Right atrium auricular region (tissue), 2 donors: ENCODE data around the gene AHCTF1. TPM values are rescaled to one million over a fixed set of nuclear protein-coding genes. Genes with fewer than 3 reads are reported as not detected.

Experiments used
- DNase-seq: peaks from one replicate; pipeline ENCODE4 v3.0.0-alpha.2; 2019; ENCODE audit warnings: low spot score
- H3K27ac ChIP-seq, 2 donors: fragments of 200-600 bp; sonication (generic); 1 replicate in 1 of 2; 2 replicates in 1 of 2; pipeline ENCODE4 v1.5.1; 2016 to 2019
- H3K27me3 ChIP-seq, 2 donors: fragments of 200-600 bp; sonication (generic); one replicate each; pipeline versions ENCODE4 v1.5.1 to v1.6.0; 2017 to 2019
- H3K36me3 ChIP-seq: fragments of 200-600 bp; sonication (generic); one replicate; pipeline ENCODE4 v1.5.1; 2016
- H3K4me1 ChIP-seq, 2 donors: fragments of 200-600 bp; sonication (generic); one replicate each; pipeline versions ENCODE4 v1.5.1 to v1.6.0; 2017 to 2019
- H3K4me3 ChIP-seq, 2 donors: fragments of 200-600 bp; sonication (generic); 1 replicate in 1 of 2; 2 replicates in 1 of 2; pipeline ENCODE4 v1.5.1; 2017 to 2019; ENCODE audit warnings: mild to moderate bottlenecking in 1 of 2, moderate library complexity in 1 of 2
- H3K9me3 ChIP-seq, 2 donors: fragments of 200-600 bp; sonication (generic); one replicate each; pipeline ENCODE4 v1.5.1; 2019
- total RNA-seq, 2 donors: library from RNA; depleted of rRNA; stranded (reverse); fragments of >200 nt; gene quantifications; one replicate each; pipeline ENCODE4 v1.1.0, GENCODE V29; 2016
- TF ChIP-seq, protein P1 (sequence below), 2 donors: fragments of 200-600 bp; sonication (generic); IDR thresholded peaks; one replicate each; pipeline ENCODE4 v1.5.1; 2019; ENCODE audit warnings: antibody characterized with exemption in 2 of 2

Gene AHCTF1
- total RNA-seq, 2 donors from 2014 or later: 21.6 to 24.4 TPM

DNA sequence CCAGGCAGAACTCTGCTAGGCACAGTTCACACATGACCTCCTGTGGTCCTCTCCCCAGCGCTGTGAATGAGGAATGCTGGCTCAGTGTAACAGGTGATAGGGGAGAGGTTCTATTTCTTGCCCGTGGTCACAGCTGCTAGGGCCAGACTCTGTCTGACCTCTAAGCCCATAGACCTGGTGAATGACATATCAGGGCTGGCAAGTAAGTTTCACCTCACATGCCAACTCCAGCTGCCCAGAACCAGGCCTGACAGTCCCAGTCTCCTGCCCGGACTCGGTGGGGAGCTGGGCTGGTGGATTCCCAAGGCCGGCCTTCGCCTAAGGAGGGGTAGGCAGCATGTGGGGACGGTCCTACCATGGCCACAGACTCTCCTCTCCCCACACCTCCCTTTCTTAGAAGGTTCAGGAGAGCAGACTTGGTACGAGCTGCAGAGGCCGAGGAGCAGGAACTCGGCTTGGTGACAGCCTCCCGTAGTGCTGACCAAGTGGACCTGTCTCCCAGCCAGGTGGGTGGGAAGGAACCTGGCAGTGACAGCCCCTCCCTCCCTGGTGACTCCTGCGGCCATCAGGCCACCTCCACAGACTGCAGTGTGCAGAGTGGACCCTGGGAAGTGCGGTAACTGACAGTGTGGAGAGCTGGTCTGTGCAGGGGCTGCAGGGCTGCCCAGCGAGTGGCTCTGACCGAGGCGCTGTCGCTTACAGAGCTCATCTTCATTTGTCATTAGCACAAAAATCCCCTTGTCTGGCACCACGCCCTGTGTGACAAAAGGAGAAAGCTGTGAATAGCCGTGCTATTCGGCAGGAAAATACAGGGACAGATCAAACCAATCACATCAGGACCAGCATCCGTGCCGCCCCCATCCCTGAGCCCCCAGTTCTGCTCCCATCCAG, 132.9 kb downstream of the AHCTF1 start:
- DNase-seq: no peak

DNA sequence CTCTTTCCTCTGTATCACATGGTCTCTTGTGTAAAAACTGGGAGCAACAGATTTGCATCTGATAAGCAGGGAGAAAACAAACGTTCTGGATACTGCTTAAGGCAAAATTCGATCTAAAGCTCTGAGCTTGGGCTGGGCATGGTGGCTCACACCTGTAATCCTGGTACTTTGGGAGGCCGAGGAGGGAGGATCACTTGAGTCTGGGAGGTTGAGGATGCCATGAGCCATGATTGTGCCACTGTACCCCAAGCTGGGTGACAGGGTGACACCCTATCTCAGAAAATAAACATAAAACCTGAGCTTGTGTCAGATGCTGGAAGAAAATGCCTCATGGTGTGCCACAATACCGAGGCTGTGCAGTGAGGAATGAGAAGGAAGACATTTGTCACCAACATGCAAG, 133.6 kb downstream of the AHCTF1 start:
- Histone ChIP-seq H3K27me3 (no peaks in the 10 kb centered on the region), H3K4me3 (no peak overlapping the region), H3K27ac (no peak overlapping the region), H3K4me1 (peaks cover 0 to 12% of the 10 kb centered on the region in 2 donors), H3K36me3 (no peaks in the 10 kb centered on the region), H3K9me3 (no peaks in the 10 kb centered on the region)
- no peak for DNase-seq
- TF ChIP-seq, protein P1, sequence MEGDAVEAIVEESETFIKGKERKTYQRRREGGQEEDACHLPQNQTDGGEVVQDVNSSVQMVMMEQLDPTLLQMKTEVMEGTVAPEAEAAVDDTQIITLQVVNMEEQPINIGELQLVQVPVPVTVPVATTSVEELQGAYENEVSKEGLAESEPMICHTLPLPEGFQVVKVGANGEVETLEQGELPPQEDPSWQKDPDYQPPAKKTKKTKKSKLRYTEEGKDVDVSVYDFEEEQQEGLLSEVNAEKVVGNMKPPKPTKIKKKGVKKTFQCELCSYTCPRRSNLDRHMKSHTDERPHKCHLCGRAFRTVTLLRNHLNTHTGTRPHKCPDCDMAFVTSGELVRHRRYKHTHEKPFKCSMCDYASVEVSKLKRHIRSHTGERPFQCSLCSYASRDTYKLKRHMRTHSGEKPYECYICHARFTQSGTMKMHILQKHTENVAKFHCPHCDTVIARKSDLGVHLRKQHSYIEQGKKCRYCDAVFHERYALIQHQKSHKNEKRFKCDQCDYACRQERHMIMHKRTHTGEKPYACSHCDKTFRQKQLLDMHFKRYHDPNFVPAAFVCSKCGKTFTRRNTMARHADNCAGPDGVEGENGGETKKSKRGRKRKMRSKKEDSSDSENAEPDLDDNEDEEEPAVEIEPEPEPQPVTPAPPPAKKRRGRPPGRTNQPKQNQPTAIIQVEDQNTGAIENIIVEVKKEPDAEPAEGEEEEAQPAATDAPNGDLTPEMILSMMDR (IDR thresholded peaks at IDR 0.05): no peak

More for the DNA sequence above, 132.9 kb downstream of the AHCTF1 start:
- no peaks in the 10 kb centered on the region for H3K36me3 ChIP-seq
- H3K27me3 ChIP-seq: no peaks in the 10 kb centered on the region
- TF ChIP-seq, protein P1 (IDR thresholded peaks at IDR 0.05): no peak
- no peaks in the 10 kb centered on the region for H3K9me3 ChIP-seq
- peak overlapping the region in 1 of 2 donors; percentile 4 for H3K27ac ChIP-seq
- no peak overlapping the region for H3K4me3 ChIP-seq
- peaks cover 0 to 12% of the 10 kb centered on the region in 2 donors for H3K4me1 ChIP-seq

DNA sequence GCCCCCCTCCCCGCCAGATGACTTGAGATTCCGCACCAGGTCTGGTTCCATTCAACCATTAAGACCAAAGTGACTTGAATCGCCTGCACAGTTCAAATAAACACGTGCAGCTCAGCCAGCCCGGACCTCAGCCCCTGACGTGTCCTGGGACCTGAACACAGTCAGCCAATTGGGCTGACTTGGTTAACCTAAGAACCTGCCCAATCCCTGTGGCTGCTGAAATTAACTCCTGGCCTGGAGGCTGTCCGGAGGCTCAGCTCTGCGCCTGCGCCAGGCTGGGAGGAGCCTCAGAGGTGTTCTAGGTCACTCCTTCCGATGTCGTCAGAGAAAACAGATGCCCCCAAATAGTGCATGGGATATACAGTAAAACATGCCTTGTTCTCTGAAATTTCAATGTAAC, 134.2 kb downstream of the AHCTF1 start:
- no peaks in the 10 kb centered on the region for H3K9me3 ChIP-seq
- H3K36me3 ChIP-seq: no peaks in the 10 kb centered on the region
- no peaks in the 10 kb centered on the region for H3K27me3 ChIP-seq
- H3K4me3 ChIP-seq: no peak overlapping the region
- H3K4me1 ChIP-seq: peaks cover 0 to 12% of the 10 kb centered on the region in 2 donors
- DNase-seq: no peak
- TF ChIP-seq, protein P1 (IDR thresholded peaks at IDR 0.05): no peak
- no peak overlapping the region for H3K27ac ChIP-seq

DNA sequence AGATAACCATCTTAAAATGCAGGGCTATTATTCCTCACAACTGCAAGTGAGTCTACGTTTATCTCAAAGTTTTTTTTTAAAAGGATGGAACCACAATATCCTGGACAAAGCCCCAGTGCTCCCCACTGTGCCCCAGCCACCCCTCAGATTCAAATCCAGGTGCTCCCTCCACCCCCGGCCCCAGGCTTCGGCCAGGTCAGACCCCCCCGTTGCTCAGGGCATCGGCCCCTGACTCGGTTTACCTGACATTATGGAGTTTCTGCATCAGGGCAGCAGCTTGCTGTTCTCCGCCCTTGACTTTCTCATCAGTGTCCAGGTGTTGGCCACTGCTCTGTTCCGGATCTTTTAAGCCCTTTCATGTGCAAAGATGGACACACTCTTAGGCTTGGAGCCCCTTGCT, 134.6 kb downstream of the AHCTF1 start:
- Histone ChIP-seq H3K36me3 (no peaks in the 10 kb centered on the region), H3K27me3 (no peaks in the 10 kb centered on the region), H3K9me3 (no peaks in the 10 kb centered on the region), H3K4me1 (peaks cover 0 to 12% of the 10 kb centered on the region in 2 donors), H3K27ac (no peak overlapping the region), H3K4me3 (no peak overlapping the region)
- no peak for DNase-seq
- TF ChIP-seq, protein P1 (IDR thresholded peaks at IDR 0.05): no peak

DNA sequence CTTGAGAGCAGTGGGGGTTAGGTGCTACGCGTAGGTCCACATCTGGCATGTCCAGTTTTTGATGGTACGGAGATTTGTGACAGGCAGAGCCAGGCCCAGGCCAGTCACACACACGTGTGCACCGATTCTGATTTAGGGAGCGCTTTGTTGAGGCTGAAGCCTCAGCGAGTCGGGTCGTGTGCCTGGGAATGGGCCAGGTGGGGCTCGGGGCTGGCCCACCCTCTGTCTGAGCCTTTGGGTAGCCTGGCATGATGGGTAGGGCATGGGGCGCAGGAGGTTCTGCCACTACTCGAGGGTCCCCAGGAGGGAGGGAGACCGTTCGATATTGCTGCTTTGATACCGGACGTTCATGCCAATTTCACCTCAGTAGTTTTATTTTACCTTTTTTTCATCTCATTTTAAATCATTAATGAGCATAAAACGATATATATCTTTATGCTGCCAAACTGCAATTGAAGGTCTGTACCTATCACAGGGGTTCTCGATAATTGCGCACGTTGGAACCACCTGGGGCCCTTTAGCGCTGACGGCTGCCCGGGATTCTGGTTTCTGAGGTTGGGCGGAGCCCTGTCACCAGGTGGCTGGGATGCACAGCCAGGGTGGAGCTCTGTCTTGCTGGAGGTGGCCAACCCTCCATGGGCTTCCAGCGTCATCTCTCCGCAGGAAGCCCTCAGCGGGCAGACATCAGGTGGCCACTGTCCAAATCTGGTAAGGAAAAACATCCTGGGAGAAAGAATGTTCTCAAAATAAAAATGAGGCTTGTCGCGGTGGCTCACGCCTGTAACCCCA, 135.6 kb downstream of the AHCTF1 start:
- no peak overlapping the region for H3K27ac ChIP-seq
- H3K4me1 ChIP-seq: peaks cover 0 to 12% of the 10 kb centered on the region in 2 donors
- H3K4me3 ChIP-seq: no peak overlapping the region
- no peak for DNase-seq
- no peaks in the 10 kb centered on the region for H3K27me3 ChIP-seq
- H3K36me3 ChIP-seq: no peaks in the 10 kb centered on the region
- TF ChIP-seq, protein P1 (IDR thresholded peaks at IDR 0.05): no peak
- no peaks in the 10 kb centered on the region for H3K9me3 ChIP-seq
